ENCODE results near the gene FGF19. TPM values are rescaled to one million over a fixed set of nuclear protein-coding genes. Genes with fewer than 3 reads are reported as not detected.

Gene FGF19
- total and polyA plus RNA-seq, 2 donors (not counting 1 experiment from before 2014, with no cell fraction given): not detected

DNA sequence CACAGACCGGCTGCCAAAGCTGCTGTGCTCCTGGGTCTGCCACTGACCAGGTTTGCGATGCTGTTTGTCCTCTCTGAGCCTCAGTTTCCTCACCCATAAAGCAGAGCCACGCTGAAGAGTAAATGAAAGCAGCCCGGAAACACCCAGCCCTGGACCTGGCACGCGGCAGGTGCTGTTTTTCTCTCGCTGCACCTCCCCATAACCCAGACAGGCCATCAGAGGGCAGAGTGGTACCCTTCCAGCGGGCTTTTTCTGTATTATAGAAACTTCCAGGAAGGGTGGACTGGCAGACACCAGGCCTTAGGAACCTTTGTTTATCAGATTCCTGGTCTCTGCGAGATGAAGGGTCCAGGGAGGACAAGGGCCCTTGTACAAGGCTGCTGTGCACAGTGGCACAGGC, 17.9 kb upstream of the FGF19 start:
- H3K4me3 ChIP-seq (replicated peaks in 1 of 4; ENCODE audit: control extremely low read depth in 1 of 4, insufficient read depth in 1 of 4, low read depth in 3 of 4, low read length in 4 of 4): no peak overlapping the region
- no peaks in the 10 kb centered on the region for H4K20me1 ChIP-seq (ENCODE audit: control insufficient read depth, extremely low read depth, insufficient read depth, low read length)
- H3K79me2 ChIP-seq (ENCODE audit: control insufficient read depth, insufficient read depth, low read length): no peaks in the 10 kb centered on the region
- H3K27me3 ChIP-seq (ENCODE audit: control insufficient read depth, insufficient read depth, low read length): peaks cover 16% of the 10 kb centered on the region
- H3K9ac ChIP-seq (ENCODE audit: insufficient read depth, low read length): no peak overlapping the region
- H3K4me2 ChIP-seq (ENCODE audit: extremely low read depth, insufficient read depth, low read length): no peak overlapping the region
- no peak overlapping the region for H3K27ac ChIP-seq (ENCODE audit: insufficient read depth, low read length)
- no peaks in the 10 kb centered on the region for H3K4me1 ChIP-seq (ENCODE audit: control insufficient read depth, extremely low read depth, insufficient read depth, low read length)
- no peak for DNase-seq (ENCODE audit: low read depth in 2 of 2)
- H3K36me3 ChIP-seq (ENCODE audit: control insufficient read depth, insufficient read depth, low read length): no peaks in the 10 kb centered on the region
- H3K9me3 ChIP-seq (ENCODE audit: control insufficient read depth, insufficient read depth, low read depth, low read length): no peaks in the 10 kb centered on the region
- TF ChIP-seq, protein P1, sequence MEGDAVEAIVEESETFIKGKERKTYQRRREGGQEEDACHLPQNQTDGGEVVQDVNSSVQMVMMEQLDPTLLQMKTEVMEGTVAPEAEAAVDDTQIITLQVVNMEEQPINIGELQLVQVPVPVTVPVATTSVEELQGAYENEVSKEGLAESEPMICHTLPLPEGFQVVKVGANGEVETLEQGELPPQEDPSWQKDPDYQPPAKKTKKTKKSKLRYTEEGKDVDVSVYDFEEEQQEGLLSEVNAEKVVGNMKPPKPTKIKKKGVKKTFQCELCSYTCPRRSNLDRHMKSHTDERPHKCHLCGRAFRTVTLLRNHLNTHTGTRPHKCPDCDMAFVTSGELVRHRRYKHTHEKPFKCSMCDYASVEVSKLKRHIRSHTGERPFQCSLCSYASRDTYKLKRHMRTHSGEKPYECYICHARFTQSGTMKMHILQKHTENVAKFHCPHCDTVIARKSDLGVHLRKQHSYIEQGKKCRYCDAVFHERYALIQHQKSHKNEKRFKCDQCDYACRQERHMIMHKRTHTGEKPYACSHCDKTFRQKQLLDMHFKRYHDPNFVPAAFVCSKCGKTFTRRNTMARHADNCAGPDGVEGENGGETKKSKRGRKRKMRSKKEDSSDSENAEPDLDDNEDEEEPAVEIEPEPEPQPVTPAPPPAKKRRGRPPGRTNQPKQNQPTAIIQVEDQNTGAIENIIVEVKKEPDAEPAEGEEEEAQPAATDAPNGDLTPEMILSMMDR (conservative IDR thresholded peaks at IDR 0.05 in 1 of 2, IDR thresholded peaks at IDR 0.05 in 1 of 2; ENCODE audit: low read depth in 1 of 2, low read length in 2 of 2): peak in 1 of 2 donors; percentile 32
- no peak for TF ChIP-seq EZH2 (IDR thresholded peaks at IDR 0.05; ENCODE audit: low read length, missing control alignments)
- H2AFZ ChIP-seq (ENCODE audit: low read length): no peak overlapping the region

DNA sequence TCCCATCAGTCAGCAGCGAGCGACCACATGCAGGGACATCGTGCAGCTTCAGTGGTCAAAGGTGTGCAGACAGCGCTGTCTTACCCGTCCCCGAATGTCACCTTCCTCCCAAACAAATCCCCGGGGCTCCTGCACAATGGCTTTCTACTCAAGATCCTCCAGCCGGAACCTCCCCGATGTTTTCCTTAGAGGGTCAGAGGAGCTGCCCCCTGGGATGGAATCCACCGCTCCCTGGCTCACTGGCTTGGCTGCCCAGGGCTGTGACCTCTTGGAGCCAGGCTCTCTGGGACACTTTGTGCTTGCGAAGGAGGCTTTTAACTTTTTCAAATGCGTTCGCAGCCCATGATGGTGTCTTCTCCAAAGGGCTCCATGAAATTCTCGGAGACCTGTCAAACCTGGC, 17.3 kb upstream of the FGF19 start:
- Histone ChIP-seq H2AFZ (ENCODE audit: low read length) (no peak overlapping the region), H3K79me2 (ENCODE audit: control insufficient read depth, insufficient read depth, low read length) (no peaks in the 10 kb centered on the region), H3K4me2 (ENCODE audit: extremely low read depth, insufficient read depth, low read length) (no peak overlapping the region), H3K27me3 (ENCODE audit: control insufficient read depth, insufficient read depth, low read length) (peaks cover 16% of the 10 kb centered on the region), H3K36me3 (ENCODE audit: control insufficient read depth, insufficient read depth, low read length) (no peaks in the 10 kb centered on the region), H3K4me1 (ENCODE audit: control insufficient read depth, extremely low read depth, insufficient read depth, low read length) (no peaks in the 10 kb centered on the region), H3K9me3 (ENCODE audit: control insufficient read depth, insufficient read depth, low read depth, low read length) (no peaks in the 10 kb centered on the region), H3K9ac (ENCODE audit: insufficient read depth, low read length) (no peak overlapping the region), H3K4me3 (replicated peaks in 1 of 4; ENCODE audit: control extremely low read depth in 1 of 4, insufficient read depth in 1 of 4, low read depth in 3 of 4, low read length in 4 of 4) (no peak overlapping the region), H4K20me1 (ENCODE audit: control insufficient read depth, extremely low read depth, insufficient read depth, low read length) (no peaks in the 10 kb centered on the region), H3K27ac (ENCODE audit: insufficient read depth, low read length) (no peak overlapping the region)
- no peak for DNase-seq (ENCODE audit: low read depth in 2 of 2)
- no peak for TF ChIP-seq EZH2 (IDR thresholded peaks at IDR 0.05; ENCODE audit: low read length, missing control alignments)
- TF ChIP-seq, protein P1 (conservative IDR thresholded peaks at IDR 0.05 in 1 of 2, IDR thresholded peaks at IDR 0.05 in 1 of 2; ENCODE audit: low read depth in 1 of 2, low read length in 2 of 2): no peak

DNA sequence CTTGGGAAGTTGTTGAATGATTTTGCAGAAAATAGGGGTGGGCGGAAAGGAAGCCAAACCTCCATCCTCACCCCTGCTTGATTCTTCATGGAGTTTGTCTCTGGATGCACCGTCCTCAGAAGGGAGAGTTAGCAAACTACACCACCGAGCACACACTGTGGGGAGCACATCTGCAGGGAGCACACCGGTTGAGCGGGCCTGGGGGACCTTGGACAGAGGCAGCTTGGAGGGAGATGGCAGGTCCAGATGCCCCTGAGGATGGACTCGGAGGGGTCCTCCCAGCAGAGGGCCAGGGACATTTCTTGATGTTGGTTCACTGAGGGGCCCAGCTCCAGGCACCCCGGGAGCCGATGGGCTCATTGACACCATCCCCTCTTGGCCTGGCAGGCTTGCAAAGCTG, 15.1 kb upstream of the FGF19 start:
- TF ChIP-seq EZH2 (IDR thresholded peaks at IDR 0.05; ENCODE audit: low read length, missing control alignments): no peak
- TF ChIP-seq, protein P1 (conservative IDR thresholded peaks at IDR 0.05 in 1 of 2, IDR thresholded peaks at IDR 0.05 in 1 of 2; ENCODE audit: low read depth in 1 of 2, low read length in 2 of 2): no peak
- H3K4me1 ChIP-seq (ENCODE audit: control insufficient read depth, extremely low read depth, insufficient read depth, low read length): no peaks in the 10 kb centered on the region
- H3K36me3 ChIP-seq (ENCODE audit: control insufficient read depth, insufficient read depth, low read length): no peaks in the 10 kb centered on the region
- H4K20me1 ChIP-seq (ENCODE audit: control insufficient read depth, extremely low read depth, insufficient read depth, low read length): no peaks in the 10 kb centered on the region
- H3K27ac ChIP-seq (ENCODE audit: insufficient read depth, low read length): no peak overlapping the region
- no peak overlapping the region for H3K9ac ChIP-seq (ENCODE audit: insufficient read depth, low read length)
- no peak overlapping the region for H3K4me2 ChIP-seq (ENCODE audit: extremely low read depth, insufficient read depth, low read length)
- H3K9me3 ChIP-seq (ENCODE audit: control insufficient read depth, insufficient read depth, low read depth, low read length): no peaks in the 10 kb centered on the region
- DNase-seq (ENCODE audit: low read depth in 2 of 2): no peak
- H3K4me3 ChIP-seq (replicated peaks in 1 of 4; ENCODE audit: control extremely low read depth in 1 of 4, insufficient read depth in 1 of 4, low read depth in 3 of 4, low read length in 4 of 4): no peak overlapping the region
- H2AFZ ChIP-seq (ENCODE audit: low read length): no peak overlapping the region
- H3K79me2 ChIP-seq (ENCODE audit: control insufficient read depth, insufficient read depth, low read length): no peaks in the 10 kb centered on the region
- H3K27me3 ChIP-seq (ENCODE audit: control insufficient read depth, insufficient read depth, low read length): peaks cover 16% of the 10 kb centered on the region

Data from fibroblast of lung (primary cell).